GM21367 (cell line): Measurements from ENCODE around the gene ROPN1.
A peak's percentile ranks its signal among the peaks of the same experiment; 100 is the strongest.
"Not testable (repeated sequence)": the region's sequence is repeated elsewhere in the genome, so short reads cannot be mapped to it uniquely, and the experiment has no call there.

Experiments used
- ATAC-seq: cut with Tn5 transposase; IDR thresholded peaks from one replicate; pipeline ENCODE4 v1.9.1; 2021; ENCODE audit not compliant: unreplicated experiment

The ROPN1 gene

GRCh38 chr3:124001366-124001765 lies 9.4 kb upstream of the ROPN1 start:
- ATAC-seq = not testable (repeated sequence)

GRCh38 chr3:123997543-123997942 lies 5.6 kb upstream of the ROPN1 start:
- no peak for ATAC-seq

GRCh38 chr3:123993818-123994217 lies 1.9 kb upstream of the ROPN1 start:
- no peak for ATAC-seq

GRCh38 chr3:123986427-123986826 lies 5.5 kb downstream of the ROPN1 start:
- no peak for ATAC-seq

- ATAC-seq = no peak
Measured at GRCh38 chr3:123984957-123985356, 7.0 kb downstream of the ROPN1 start.

GRCh38 chr3:123984350-123984749 lies 7.6 kb downstream of the ROPN1 start:
- no peak for ATAC-seq

GRCh38 chr3:123981317-123981716 lies 10.6 kb downstream of the ROPN1 start:
- ATAC-seq = not testable (repeated sequence)

GRCh38 chr3:123980539-123980938 lies 11.4 kb downstream of the ROPN1 start:
- no peak for ATAC-seq

- not testable (repeated sequence) for ATAC-seq
Measured at GRCh38 chr3:123979525-123980501, 12.1 kb downstream of the ROPN1 start.

GRCh38 chr3:123976904-123977303 lies 15.0 kb downstream of the ROPN1 start:
- ATAC-seq = not testable (repeated sequence)

- not testable (repeated sequence) for ATAC-seq
Measured at GRCh38 chr3:123976181-123976898, 15.6 kb downstream of the ROPN1 start.

- ATAC-seq = not testable (repeated sequence)
Measured at GRCh38 chr3:123975030-123975429, 16.9 kb downstream of the ROPN1 start.

GRCh38 chr3:123971406-123971805 lies 20.5 kb downstream of the ROPN1 start:
- ATAC-seq = no peak

- not testable (repeated sequence) for ATAC-seq
Measured at GRCh38 chr3:123967260-123967659, 24.7 kb downstream of the ROPN1 start.

GRCh38 chr3:123966799-123967198 lies 25.1 kb downstream of the ROPN1 start:
- ATAC-seq = not testable (repeated sequence)

GRCh38 chr3:123964793-123965192 lies 27.1 kb downstream of the ROPN1 start:
- ATAC-seq = not testable (repeated sequence)

GRCh38 chr3:123961508-123961856 lies 30.4 kb downstream of the ROPN1 start:
- no peak for ATAC-seq

GRCh38 chr3:123960781-123961507 lies 31.0 kb downstream of the ROPN1 start, which contains the start of gene CCDC14:
TSS of gene CCDC14 (minus strand) at chr3:123961229. CDS start at chr3:123961173, 56 bp downstream.
- peak; percentile 77 for ATAC-seq

GRCh38 chr3:123953735-123954134 lies 38.2 kb downstream of the ROPN1 start:
- no peak for ATAC-seq

GRCh38 chr3:123952844-123953520 lies 38.9 kb downstream of the ROPN1 start:
- ATAC-seq = no peak
